Sigmoid colon (tissue), 7 donors: Measurements from ENCODE around the gene CEP170B. TPM values are rescaled to one million over a fixed set of nuclear protein-coding genes. Genes with fewer than 3 reads are reported as not detected.
"Not testable (repeated sequence)": the region's sequence is repeated elsewhere in the genome, so short reads cannot be mapped to it uniquely, and the experiment has no call there.

Experiments
- DNase-seq: peaks from one replicate; pipeline ENCODE4 v3.0.0-alpha.2; 2019
- H3K27ac ChIP-seq, 4 donors: fragments of 200-600 bp; sonication (generic); one replicate each; pipeline ENCODE4 v1.5.1; 2016 to 2019; ENCODE audit warnings: mild to moderate bottlenecking in 1 of 4
- H3K27me3 ChIP-seq, 3 donors: fragments of 200-600 bp; sonication (generic); one replicate each; pipeline ENCODE4 v1.5.1; 2019; ENCODE audit warnings: mild to moderate bottlenecking in 1 of 3
- H3K36me3 ChIP-seq, 4 donors: fragments of 200-600 bp; sonication (generic); one replicate each; pipeline ENCODE4 v1.5.1; 2016 to 2019
- H3K4me1 ChIP-seq, 4 donors: fragments of 200-600 bp; sonication (generic); one replicate each; pipeline ENCODE4 v1.5.1; 2017 to 2019
- H3K4me3 ChIP-seq, 4 donors: fragments of 200-600 bp; sonication (generic); one replicate each; pipeline ENCODE4 v1.5.1; 2017 to 2019; ENCODE audit warnings: mild to moderate bottlenecking in 2 of 4, moderate library complexity in 1 of 4
- H3K9me3 ChIP-seq, 4 donors: fragments of 200-600 bp in 3 of 4; sonication (generic) in 3 of 4; one replicate each; pipeline versions ENCODE4 v1.5.1 to v1.6.1; 2013 to 2019
- EP300 ChIP-seq, 4 donors: sonication (generic); formaldehyde crosslinking; IDR thresholded peaks; one replicate each; pipeline ENCODE4 v1.6.1; 2017; ENCODE audit warnings: antibody characterized with exemption in 4 of 4
- POLR2A ChIP-seq, 2 donors: fragments of 450-650 bp; IDR thresholded peaks; one replicate each; pipeline ENCODE4 v1.6.1; 2016; ENCODE audit warnings: antibody characterized with exemption in 2 of 2, mild to moderate bottlenecking in 2 of 2, moderate library complexity in 2 of 2
- POLR2AphosphoS5 ChIP-seq, 4 donors: sonication (generic); formaldehyde crosslinking; IDR thresholded peaks; one replicate each; pipeline ENCODE4 v1.6.1; 2017; ENCODE audit warnings: antibody characterized with exemption in 4 of 4
- WGBS, 2 donors: extraction: QIAGEN DNeasy Blood & Tissue Kit; methylation state at CpG; one replicate each; pipeline ENCODE4 v1.1.7; 2013; 5-methylcytosine and 5-hydroxymethylcytosine counted together
- intact Hi-C: fragments of 100-400 bp; cut with DNase I; formaldehyde crosslinking; loops from one replicate; pipeline ENCODE4 v1.15.1; 2023
- polyA plus RNA-seq, 3 donors: library from polyadenylated mRNA; stranded (reverse); fragments of 200-250 nt; gene quantifications; one replicate each; pipeline ENCODE4 v1.2.3, GENCODE V29; 2013
- total RNA-seq, 4 donors: library from RNA; depleted of rRNA; stranded (reverse); fragments of >200 nt; gene quantifications; one replicate each; pipeline ENCODE4 v1.1.0, GENCODE V29; 2016
- TF ChIP-seq, protein P1 (sequence below), 4 experiments: fragments of 450-650 bp in 3 of 4; fragments of 200-600 bp in 1 of 4; IDR thresholded peaks; one replicate each; pipeline ENCODE4 v1.5.1; 2016 to 2019; ENCODE audit warnings: antibody characterized with exemption in 4 of 4, mild to moderate bottlenecking in 3 of 4, moderate library complexity in 2 of 4
- donor health status: healthy with polysubstance abuse.
- donor health status: Bipolar disorder and iron deficiency.
- donor health status: healthy.

The CEP170B gene
- total and polyA plus RNA-seq, 7 donors: 5.4 to 60.0 (median 14.9) TPM

DNA sequence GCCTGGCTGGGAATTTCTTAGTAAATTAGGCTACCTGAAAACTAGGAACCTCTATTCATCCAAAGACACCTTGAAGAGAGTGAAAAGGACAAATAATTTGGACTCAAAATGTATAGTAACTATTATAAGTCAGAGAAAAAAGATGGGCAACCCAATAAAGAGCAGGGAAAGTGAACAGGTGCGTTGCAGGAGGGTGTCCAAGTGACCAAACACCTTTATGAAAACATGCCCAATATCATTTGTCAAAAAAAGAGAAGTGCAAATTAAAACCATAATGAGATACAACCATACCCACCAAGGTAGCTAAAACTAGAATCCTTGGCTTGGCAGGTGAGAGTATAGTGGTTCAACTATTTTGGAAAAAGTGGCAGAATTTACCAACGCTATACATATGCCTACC is 34.7 kb downstream of the CEP170B start:
- Histone ChIP-seq H3K36me3 (no peaks in the 10 kb centered on the region), H3K4me1 (peaks cover 0 to 20% (median 18%) of the 10 kb centered on the region in 4 donors), H3K27me3 (no peaks in the 10 kb centered on the region), H3K9me3 (no peaks in the 10 kb centered on the region), H3K4me3 (no peak overlapping the region), H3K27ac (no peak overlapping the region)
- intact Hi-C loops: loop anchor here (5.0 kb wide), 1 partner anchor 33 kb away; no protein-coding TSS in a partner anchor
- TF ChIP-seq, protein P1, sequence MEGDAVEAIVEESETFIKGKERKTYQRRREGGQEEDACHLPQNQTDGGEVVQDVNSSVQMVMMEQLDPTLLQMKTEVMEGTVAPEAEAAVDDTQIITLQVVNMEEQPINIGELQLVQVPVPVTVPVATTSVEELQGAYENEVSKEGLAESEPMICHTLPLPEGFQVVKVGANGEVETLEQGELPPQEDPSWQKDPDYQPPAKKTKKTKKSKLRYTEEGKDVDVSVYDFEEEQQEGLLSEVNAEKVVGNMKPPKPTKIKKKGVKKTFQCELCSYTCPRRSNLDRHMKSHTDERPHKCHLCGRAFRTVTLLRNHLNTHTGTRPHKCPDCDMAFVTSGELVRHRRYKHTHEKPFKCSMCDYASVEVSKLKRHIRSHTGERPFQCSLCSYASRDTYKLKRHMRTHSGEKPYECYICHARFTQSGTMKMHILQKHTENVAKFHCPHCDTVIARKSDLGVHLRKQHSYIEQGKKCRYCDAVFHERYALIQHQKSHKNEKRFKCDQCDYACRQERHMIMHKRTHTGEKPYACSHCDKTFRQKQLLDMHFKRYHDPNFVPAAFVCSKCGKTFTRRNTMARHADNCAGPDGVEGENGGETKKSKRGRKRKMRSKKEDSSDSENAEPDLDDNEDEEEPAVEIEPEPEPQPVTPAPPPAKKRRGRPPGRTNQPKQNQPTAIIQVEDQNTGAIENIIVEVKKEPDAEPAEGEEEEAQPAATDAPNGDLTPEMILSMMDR (IDR thresholded peaks at IDR 0.05): no peak
- TF ChIP-seq POLR2AphosphoS5 (IDR thresholded peaks at IDR 0.05) (no peak), EP300 (IDR thresholded peaks at IDR 0.05) (no peak), POLR2A (IDR thresholded peaks at IDR 0.05) (no peak)
- no peak for DNase-seq
- 35 to 68% methylated on average over 2 of the region's 2 CpGs for WGBS, 2 donors

DNA sequence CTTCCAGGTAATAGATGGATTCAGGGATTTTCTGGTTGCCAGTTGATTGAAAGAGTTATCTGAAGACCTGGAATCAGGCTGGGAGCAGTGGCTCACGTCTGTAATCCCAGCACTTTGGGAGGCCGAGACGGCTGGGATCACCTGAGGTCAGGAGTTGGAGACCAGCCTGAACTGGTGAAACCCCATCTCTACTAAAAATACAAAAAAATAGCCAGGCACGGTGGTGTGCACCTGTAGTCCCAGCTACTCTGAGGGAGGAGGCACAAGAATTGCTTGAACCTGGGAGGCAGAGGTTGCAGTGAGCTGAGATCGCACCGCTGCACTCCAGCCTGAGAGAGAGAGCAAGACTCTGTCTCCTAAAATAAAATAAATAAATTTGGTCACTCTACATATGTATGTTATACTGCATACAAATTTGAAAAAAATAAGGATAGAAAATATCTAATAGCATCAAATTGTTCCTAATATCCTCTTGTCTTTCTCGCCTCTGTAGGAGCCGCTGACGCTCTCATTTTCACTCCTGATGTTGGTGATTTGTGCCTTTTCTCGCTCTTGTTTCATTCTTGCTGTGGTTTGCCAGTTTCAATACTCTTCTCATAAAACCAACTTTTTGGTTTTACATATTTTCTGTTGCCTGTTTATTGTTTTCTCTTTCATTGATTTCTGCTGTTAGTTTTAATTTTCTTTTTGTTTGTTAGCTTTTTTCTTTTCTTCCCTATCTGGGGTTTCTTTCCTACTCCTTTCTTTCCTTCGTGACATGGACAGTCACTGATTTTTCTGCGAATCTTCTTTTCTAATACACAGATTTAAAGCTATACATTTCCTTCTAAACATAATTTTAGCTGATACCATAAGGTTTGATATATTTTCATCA is 35.8 kb downstream of the CEP170B start:
- no peak for DNase-seq
- WGBS, 2 donors: 82 to 83% methylated on average over 12 of the region's 12 CpGs
- Histone ChIP-seq H3K27ac (no peak overlapping the region), H3K9me3 (no peaks in the 10 kb centered on the region), H3K27me3 (peaks cover 0 to 8% (median 0%) of the 10 kb centered on the region in 3 donors), H3K4me1 (peaks cover 0 to 10% (median 9%) of the 10 kb centered on the region in 4 donors), H3K36me3 (no peaks in the 10 kb centered on the region), H3K4me3 (no peak overlapping the region)
- TF ChIP-seq POLR2A (IDR thresholded peaks at IDR 0.05): no peak
- TF ChIP-seq, protein P1 (IDR thresholded peaks at IDR 0.05): no peak
- TF ChIP-seq POLR2AphosphoS5 (IDR thresholded peaks at IDR 0.05): no peak
- TF ChIP-seq EP300 (IDR thresholded peaks at IDR 0.05): no peak
- intact Hi-C loops: no loop called here

DNA sequence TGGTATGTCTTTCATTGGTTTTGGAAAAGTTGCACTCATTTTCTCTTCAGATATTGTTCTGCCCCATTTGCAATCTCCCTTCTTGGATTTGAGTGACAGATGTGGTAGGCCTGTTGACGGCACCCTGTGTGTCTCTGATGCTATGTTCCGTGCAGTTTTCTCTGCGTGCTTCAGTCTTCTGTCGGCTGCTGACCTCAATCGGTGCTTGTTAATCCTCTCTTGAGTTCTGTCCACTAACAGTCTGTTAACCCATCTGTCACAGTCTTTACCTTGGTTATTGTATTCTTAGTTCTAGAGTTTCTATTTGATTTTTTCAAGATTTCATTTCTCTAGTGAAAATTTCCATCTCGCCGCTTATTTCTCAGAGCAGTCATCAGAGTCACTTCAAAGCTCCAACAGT is 38.9 kb downstream of the CEP170B start:
- no peak for DNase-seq
- no peak for TF ChIP-seq EP300 (IDR thresholded peaks at IDR 0.05)
- TF ChIP-seq, protein P1 (IDR thresholded peaks at IDR 0.05): no peak
- no peak for TF ChIP-seq POLR2A (IDR thresholded peaks at IDR 0.05)
- no peak for TF ChIP-seq POLR2AphosphoS5 (IDR thresholded peaks at IDR 0.05)
- intact Hi-C loops: no loop called here
- Histone ChIP-seq H3K4me3 (no peak overlapping the region), H3K4me1 (no peaks in the 10 kb centered on the region), H3K27ac (no peak overlapping the region), H3K27me3 (peaks cover 0 to 8% (median 0%) of the 10 kb centered on the region in 3 donors), H3K9me3 (no peaks in the 10 kb centered on the region), H3K36me3 (no peaks in the 10 kb centered on the region)
- WGBS, 2 donors: 93 to 94% methylated on average over 7 of the region's 7 CpGs

DNA sequence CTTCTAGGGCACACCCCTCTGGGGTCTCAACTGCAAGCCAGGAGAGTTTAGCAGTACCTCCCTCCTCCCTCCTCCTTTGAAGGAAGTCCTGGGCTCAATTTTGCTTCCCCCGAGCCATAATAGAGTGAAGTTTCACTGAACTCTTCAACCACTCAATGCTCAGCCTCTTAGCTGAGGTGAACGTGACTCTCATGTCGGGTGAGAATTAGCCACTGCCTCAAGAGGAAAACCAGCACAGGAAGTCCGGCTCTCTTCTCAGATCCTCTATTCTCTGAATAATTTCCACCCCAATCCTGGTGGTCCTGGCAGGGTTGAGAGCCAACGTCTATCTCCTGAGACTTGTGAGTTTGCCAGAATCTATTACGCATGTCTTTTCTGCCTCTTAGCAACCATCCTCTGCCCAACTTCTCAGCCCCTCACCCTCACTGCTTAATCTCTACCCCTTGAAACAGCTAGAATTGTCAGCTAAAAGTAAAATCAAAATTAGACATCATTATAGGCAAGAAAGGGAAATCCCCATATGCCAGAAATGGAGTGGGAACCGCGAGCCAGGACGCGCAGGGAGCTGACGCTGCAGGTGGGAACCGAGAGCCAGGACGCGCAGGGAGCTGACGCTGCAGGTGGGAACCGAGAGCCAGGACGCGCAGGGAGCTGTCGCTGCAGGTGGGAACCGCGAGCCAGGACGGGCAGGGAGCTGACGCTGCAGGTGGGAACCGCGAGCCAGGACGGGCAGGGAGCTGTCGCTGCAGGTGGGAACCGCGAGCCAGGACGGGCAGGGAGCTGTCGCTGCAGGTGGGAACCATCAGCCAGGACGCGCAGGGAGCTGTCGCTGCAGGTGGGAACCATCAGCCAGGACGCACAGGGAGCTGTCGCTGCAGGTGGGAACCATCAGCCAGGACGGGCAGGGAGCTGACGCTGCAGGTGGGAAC is 39.8 kb downstream of the CEP170B start:
- intact Hi-C loops, H3K27ac ChIP-seq, H3K4me3 ChIP-seq, DNase-seq, H3K9me3 ChIP-seq, H3K36me3 ChIP-seq, H3K27me3 ChIP-seq, H3K4me1 ChIP-seq: not testable (repeated sequence)
- WGBS, 2 donors: 74 to 79% methylated on average over 38 of the region's 38 CpGs

DNA sequence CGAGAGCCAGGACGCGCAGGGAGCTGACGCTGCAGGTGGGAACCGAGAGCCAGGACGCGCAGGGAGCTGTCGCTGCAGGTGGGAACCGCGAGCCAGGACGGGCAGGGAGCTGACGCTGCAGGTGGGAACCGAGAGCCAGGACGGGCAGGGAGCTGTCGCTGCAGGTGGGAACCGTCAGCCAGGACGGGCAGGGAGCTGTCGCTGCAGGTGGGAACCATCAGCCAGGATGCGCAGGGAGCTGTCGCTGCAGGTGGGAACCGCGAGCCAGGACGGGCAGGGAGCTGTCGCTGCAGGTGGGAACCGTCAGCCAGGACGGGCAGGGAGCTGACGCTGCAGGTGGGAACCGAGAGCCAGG is 40.5 kb downstream of the CEP170B start:
- H3K36me3 ChIP-seq, H3K27me3 ChIP-seq, intact Hi-C loops, DNase-seq, H3K4me1 ChIP-seq, H3K4me3 ChIP-seq, H3K9me3 ChIP-seq, H3K27ac ChIP-seq: not testable (repeated sequence)
- 83 to 87% methylated on average over 28 of the region's 28 CpGs for WGBS, 2 donors
